B cell (primary cell): ENCODE results near the gene AGAP6.

ENCODE experiments used
- EZH2 ChIP-seq: IDR thresholded peaks from 2 replicates; pipeline ENCODE4 v1.6.1; 2012; ENCODE audit warnings: borderline replicate concordance, low read depth, mild to moderate bottlenecking, moderate library complexity, low read length; ENCODE audit not compliant: insufficient read depth, poor library complexity, severe bottlenecking
- TF ChIP-seq, protein P1 (sequence below): fragments of 200-600 bp; IDR thresholded peaks from one replicate; pipeline ENCODE4 v1.8.0; 2022; ENCODE audit warnings: antibody characterized with exemption, mild to moderate bottlenecking

DNA sequence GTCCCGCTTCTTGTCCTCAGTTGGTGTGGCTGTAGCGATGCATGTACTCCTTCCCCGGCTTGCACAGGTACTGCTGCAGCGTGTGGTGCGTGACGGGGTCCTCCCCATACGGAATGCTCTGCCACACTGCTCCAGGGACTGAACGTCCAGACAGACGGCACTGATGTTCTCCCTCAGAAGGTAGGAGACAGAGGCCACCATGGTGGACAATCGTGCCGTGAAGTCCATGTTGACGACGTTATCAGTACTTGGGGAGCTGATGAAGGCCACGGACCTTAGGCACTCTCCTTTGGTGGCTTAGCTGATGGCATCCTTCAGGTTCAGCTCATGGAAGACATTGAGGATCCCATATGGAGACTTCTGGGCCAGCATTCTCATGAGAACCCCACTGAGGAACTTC is 37.4 kb downstream of the AGAP6 start:
- TF ChIP-seq, protein P1, sequence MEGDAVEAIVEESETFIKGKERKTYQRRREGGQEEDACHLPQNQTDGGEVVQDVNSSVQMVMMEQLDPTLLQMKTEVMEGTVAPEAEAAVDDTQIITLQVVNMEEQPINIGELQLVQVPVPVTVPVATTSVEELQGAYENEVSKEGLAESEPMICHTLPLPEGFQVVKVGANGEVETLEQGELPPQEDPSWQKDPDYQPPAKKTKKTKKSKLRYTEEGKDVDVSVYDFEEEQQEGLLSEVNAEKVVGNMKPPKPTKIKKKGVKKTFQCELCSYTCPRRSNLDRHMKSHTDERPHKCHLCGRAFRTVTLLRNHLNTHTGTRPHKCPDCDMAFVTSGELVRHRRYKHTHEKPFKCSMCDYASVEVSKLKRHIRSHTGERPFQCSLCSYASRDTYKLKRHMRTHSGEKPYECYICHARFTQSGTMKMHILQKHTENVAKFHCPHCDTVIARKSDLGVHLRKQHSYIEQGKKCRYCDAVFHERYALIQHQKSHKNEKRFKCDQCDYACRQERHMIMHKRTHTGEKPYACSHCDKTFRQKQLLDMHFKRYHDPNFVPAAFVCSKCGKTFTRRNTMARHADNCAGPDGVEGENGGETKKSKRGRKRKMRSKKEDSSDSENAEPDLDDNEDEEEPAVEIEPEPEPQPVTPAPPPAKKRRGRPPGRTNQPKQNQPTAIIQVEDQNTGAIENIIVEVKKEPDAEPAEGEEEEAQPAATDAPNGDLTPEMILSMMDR, result no peak
- TF ChIP-seq EZH2, result no peak
